ENCODE data around the gene CASR.
"Not testable (repeated sequence)": the region's sequence is repeated elsewhere in the genome, so short reads cannot be mapped to it uniquely, and the experiment has no call there.

The CASR gene

GRCh38 chr3:122183521-122183892 lies at the start of gene CASR:
Gene CASR (plus strand): TSS chr3:122183668. CDS start chr3:122254190, 70,522 bp downstream.
- DNase-seq, result no peak

- DNase-seq, result no peak
These were observed 37.0 kb upstream of the CASR start for GRCh38 chr3:122146466-122146865.

- no peak for DNase-seq
These were observed 34.4 kb upstream of the CASR start for GRCh38 chr3:122148941-122149627.

GRCh38 chr3:122151480-122151879 lies 32.0 kb upstream of the CASR start:
- no peak for DNase-seq

- not testable (repeated sequence) for DNase-seq
These were observed 18.5 kb upstream of the CASR start for GRCh38 chr3:122164983-122165382.

GRCh38 chr3:122167630-122168029 lies 15.8 kb upstream of the CASR start:
- DNase-seq, result no peak

DNA sequence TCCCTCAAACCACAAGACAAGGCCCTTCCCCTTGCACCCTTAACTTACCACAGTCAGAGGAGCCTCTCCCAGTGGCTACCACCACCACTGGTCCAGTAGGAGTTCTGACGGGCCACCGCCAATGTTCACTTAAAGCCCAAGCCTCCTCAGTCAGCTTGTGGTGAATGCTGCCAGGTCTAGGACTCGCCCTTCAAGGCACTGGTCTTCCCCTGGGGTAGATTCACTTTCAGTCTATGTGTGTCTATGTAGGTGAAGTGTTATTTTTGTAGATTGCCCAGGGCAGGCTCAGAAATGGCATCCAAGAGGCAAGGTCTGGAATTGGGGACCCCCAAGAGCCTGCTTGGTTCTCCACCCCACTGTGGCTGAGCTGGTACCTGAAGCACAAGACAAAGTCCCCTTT lies 15.4 kb upstream of the CASR start:
- no peak for DNase-seq

DNA sequence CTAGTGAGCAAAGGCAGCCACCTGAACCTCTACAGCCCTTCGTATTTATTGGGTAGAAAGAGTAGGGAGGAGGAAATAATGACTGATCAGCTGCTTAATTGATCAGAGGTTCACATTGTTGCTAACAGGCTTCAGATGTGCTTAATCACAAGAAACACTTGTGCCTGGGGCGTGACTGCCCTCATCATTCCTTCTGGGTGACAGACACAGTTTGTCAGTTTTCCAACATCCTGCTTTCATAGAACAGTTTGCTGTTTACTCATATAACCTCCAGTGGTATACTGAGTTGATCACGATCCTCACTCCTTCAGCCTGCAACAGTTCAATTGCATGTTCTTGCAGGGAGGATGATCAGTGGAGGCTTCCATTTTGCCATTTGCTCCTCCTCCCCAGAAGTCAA lies 13.6 kb upstream of the CASR start:
- DNase-seq, result no peak

- not testable (repeated sequence) for DNase-seq
These were observed 12.1 kb upstream of the CASR start for GRCh38 chr3:122171361-122171760.

- no peak for DNase-seq
These were observed 4.8 kb upstream of the CASR start for GRCh38 chr3:122178711-122179110.

DNA sequence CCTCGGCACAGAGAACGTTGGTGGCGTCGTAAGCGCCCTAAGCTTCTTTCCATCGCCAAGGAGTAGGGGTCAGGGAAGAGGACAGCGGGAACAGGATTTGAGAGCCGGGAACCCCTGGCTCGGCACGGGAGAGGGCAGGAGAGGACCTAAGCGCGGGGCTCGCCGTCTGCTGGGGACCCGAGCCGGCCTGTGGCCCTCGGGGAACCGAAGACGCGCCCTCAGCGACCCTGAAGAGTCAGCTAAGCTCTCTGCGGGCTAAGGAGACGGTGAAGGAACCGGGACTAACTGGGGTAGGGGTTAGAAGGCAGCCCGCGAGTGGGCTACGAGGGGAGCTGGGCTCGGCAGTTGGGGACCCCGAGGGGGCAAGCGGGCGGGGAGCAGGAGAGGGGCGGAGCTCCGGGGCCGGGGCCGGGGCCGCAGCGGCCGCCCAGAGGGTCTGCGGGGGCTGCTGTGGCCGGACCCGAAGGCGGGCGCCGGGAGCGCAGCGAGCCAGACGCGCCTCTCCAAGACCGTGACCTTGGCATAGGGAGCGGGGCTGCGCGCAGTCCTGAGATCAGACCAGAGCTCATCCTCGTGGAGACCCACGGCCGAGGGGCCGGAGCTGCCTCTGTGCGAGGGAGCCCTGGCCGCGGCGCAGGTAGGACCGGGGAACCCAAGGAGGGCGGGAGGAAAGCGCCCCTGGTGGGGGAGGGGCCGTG lies 574 bp downstream of the CASR start:
- DNase-seq, result no peak

- DNase-seq, result no peak
These were observed 1.1 kb downstream of the CASR start for GRCh38 chr3:122184591-122184929.

DNA sequence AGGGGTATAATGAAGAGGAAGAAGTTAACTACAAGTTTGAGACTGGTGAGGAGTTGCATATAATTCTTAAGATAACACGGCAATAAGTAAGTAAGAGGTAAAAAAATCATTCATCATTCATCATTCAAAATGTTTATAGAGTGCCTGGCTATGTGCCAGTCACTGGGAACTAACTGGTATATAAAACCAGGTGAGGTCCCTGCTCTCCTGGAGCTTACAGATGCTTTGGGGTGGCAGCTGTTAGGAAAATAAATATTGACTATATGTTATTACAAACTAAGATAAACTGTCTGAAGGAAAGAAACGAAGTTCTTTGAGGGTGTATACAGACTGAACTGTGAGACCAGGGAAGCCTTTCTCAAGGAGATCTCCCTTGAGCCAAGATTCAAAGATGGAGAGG lies 2.9 kb downstream of the CASR start:
- DNase-seq, result no peak

DNA sequence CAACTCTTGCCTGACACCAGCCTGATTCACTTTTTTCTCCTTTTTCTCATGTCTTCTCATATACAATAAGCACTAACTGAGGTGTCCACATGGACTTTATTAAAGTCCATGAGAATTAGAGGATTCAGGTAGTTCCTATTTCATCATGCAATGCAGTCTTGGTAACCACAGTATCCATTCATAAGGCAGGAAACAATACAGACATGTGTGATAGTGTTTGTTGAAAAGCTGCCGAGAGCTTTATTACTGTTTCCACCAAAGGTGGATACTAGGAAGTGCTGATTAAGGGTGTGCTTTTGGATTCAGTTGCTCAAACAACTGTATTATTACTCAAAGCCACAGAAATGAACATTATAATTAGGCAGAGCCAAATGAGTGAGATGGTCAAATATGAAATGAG lies 5.3 kb downstream of the CASR start:
- peak; percentile 10 for DNase-seq

DNA sequence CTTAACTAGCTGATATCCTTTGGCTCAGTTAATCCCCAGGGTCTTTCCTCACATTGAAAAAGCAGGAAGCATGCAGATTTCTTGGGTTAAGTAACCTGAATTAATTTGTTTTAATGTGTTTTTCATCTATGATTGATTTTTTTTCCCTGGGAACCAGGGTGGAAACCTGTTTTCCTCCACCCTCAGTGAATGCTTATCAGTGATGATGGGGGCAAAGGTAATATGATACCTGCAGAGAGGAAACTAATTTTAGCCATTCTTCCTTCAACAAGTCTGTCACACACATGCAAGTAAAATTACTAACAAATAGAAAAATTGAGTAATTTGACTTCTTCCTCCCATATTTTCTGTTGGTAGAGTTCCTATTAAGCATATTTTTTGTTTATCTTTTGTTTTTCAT lies 5.9 kb downstream of the CASR start:
- DNase-seq, result no peak

GRCh38 chr3:122190525-122190924 lies 7.1 kb downstream of the CASR start:
- DNase-seq, result no peak

- no peak for DNase-seq
These were observed 15.5 kb downstream of the CASR start for GRCh38 chr3:122198966-122199365.

GRCh38 chr3:122199552-122199951 lies 16.1 kb downstream of the CASR start:
- no peak for DNase-seq

GRCh38 chr3:122200661-122201060 lies 17.2 kb downstream of the CASR start:
- DNase-seq, result peak; percentile 45

DNA sequence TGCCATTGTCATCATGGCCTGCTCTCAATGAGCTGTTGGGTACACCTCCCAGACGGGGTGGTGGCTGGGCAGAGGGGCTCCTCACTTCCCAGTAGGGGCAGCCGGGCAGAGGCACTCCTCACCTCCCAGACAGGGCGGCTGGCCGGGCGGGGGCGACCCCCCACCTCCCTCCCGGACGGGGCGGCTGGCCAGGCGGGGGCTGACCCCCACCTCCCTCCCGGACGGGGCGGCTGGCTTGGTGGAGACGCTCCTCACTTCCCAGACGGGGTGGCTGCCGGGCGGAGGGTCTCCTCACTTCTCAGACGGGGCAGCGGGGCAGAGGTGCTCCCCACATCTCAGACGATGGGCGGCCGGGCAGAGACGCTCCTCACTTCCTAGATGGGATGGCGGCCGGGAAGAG lies 18.0 kb downstream of the CASR start:
- DNase-seq, result not testable (repeated sequence)

DNA sequence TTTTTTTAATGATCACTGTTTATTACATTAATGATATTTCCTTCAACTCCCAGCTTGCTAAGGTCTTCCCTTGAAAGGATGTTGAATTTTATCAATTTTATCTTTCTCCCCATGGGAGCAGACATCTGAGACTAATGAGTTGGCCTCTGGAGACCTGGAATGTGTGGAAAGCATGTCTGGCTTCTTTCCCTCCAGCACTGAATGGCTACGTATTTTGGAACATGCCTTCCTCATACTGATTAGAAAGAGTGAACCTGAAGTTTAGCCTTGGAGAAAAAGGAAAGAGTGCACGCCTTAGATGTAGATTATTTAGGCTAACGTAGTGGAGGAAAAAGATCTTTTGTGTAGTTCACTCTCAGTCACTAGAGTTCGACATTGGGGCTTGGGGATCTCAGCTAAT lies 25.1 kb downstream of the CASR start:
- no peak for DNase-seq

DNA sequence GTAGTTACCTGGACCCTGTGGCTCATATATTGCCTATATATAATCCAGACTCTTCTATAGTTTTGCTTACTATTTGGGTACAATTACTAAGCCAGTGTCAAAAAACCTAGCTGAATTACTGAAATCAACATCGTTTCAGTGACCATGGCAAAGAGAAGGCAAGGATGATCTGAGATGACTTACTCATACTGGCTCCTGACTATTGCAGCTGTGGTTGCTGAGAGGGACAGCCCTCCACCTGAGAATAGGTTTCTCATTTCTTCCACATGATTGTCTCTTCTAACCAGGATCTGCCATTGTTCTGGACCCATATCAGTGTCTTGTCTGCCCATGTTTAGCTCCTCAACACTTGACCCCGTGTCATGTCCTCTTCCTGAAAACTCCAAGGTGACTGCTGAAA lies 30.2 kb downstream of the CASR start:
- DNase-seq, result no peak

- no peak for DNase-seq
These were observed 31.2 kb downstream of the CASR start for GRCh38 chr3:122214711-122215110.

GRCh38 chr3:122215592-122216298 lies 32.3 kb downstream of the CASR start:
- no peak for DNase-seq

Data from NCI-H2029 treated with DMSO at 0.1 percent for 48 hours (cell line).